HG02885 (cell line): ENCODE measurements around the gene STPG1.

ENCODE experiments used
- ATAC-seq: cut with Tn5 transposase; IDR thresholded peaks from one replicate; pipeline ENCODE4 v1.9.1; 2021; ENCODE audit warnings: mild to moderate bottlenecking; ENCODE audit not compliant: unreplicated experiment, poor library complexity

The STPG1 gene

GRCh38 chr1:24321697-24322469 is 91.7 kb downstream of the STPG1 start:
- peak; percentile 63 for ATAC-seq

GRCh38 chr1:24321126-24321525 is 92.5 kb downstream of the STPG1 start:
- ATAC-seq = no peak

- ATAC-seq = no peak
Measured at GRCh38 chr1:24319962-24320361, 93.6 kb downstream of the STPG1 start.

GRCh38 chr1:24319312-24319863 is 94.2 kb downstream of the STPG1 start, which contains the start of gene GRHL3:
TSS of gene GRHL3 (plus strand) at chr1:24319357. CDS start at chr1:24319552, 195 bp downstream.
- no peak for ATAC-seq

GRCh38 chr1:24318615-24319311 is 94.8 kb downstream of the STPG1 start:
- no peak for ATAC-seq

- no peak for ATAC-seq
Measured at GRCh38 chr1:24317956-24318614, 95.5 kb downstream of the STPG1 start.

- no peak for ATAC-seq
Measured at GRCh38 chr1:24317081-24317480, 96.5 kb downstream of the STPG1 start.

DNA sequence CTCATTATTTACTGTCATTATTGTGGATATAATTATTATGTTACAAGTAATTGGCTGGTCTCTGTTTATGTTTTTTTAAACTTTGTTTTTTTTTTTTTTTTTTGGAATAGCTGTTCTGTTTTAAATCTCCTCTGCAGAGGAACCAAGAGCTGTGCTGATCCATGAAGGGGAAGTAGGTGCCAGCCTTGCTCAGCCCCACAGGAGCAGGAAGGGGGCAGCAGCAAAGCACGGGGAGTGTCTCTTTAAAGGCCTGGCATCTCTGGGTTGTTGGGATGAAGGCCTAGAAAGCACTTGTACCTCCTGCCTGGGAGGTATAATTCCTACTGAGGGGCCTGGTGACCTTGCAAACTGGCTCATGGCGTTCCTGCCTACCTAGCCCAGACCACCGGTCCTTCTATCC is 96.9 kb downstream of the STPG1 start:
- ATAC-seq = no peak

DNA sequence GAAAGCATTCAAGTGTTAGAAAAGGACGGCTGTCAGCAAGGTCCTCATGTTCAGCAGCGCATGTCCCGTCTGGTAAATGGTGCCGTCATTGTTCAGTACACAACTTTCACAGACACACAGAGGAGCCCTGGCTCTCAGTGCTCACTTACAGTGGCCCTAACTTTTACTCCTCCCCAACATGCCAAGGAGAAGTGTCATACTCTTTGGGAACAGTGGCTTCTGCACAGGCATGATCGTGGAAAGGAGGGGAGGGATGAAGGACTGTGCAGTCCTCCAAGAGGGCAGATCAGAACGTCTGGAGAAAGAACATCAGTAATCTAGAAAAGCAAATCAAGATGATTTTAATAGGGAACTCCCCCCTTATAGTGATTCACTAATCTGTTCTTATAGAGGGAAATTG is 98.2 kb downstream of the STPG1 start:
- no peak for ATAC-seq

DNA sequence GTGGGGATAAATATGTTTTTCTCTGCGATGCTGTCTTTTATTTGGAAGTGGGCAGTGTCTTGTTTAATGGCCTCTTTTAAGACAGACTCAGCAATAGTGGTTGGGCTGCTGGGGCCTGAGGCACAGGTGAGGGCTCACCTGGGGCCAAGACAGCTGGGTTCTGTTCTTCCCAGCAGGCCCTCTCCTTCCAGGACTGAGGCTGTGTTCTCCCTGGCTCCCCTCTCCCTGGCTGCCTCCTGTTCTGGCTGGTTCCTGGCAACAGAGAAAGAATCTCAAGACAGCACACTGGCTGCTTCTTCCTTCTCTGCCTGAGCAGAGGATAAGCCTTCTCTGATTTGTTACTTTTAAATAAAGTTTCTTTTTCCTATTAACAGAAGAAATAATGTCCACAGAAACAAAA is 101.8 kb downstream of the STPG1 start:
- no peak for ATAC-seq

DNA sequence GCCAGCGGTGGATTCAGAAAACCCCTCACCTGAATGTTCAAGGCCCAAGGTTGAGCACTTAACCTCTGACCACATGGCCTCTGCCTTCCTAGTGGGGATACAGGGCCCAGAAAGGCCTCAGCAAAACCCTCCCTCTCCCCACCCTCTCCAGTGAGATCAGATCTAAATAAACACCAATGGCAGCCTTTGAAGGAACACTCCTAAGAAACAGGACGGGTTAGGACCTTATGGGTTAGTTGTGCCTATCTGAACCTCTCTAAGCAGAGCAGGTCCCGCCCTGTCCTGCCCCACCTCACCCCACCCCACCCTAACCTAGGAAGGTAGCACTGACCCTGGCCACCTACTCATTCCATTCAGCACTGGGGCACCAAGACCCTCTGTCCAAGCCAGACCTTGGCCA is 102.3 kb downstream of the STPG1 start:
- ATAC-seq = no peak

DNA sequence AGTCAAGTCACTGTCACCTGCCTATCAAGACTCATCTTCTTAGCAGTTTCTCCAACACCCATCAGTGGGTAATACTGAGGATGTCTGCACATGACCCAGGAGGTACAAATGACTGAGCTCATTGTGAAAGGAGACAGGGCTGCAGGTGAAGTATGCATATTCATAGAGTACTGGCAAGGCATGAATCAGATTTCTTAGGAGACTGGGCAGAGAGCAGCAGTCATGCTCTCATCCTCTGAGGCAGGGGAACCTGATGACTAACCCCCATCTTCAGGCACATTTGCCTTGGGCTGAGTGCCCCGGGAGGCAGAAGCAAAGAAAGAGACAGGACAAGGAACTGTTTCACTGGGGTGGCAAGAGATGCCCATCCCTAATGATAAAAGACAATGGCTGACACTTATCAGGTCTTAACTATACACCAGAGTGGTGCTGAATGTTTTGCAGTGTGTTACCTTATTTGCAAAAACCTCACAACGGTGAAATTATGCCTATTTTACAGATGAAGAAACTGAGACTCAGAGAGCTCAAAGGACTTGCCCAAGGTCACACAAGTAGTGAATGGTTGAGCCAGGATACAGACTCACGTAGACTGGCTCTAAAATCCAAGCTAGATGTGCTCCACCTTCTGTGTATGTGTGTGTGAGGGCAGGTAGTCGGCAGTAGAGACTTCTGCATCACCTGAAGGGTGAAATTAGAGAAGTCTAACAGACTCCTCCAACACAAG is 103.7 kb downstream of the STPG1 start:
- no peak for ATAC-seq

DNA sequence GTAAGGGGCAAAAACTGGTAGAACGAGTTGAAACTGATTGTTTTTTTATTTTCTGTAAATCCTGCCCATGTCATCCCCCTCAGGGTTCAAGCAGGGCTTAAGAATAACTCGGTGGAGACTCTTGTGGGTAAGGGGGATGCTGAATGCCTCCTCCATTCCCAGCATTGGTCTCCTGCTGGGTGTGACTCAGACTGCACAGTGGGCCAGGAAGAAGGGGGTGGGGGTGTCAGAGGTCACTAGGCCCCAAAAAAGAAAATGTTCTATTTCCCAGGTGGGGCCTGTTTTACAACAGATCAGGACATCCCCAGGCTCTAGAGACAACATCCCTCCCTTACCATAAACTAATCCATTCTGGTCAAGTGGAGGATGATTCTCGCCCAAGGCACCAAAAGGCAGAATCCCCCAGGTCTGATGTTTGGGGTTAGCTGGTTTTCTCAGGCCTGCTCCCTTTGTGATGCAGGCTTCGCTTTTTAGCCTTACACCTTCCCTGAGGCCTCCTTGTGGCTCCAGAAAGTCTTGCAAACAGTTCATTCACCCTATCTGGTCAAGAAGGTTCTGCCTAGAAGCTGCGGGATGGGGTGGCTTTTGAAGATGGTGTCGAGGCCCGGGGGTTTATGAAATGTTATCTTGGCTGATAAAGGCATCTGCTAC is 105.1 kb downstream of the STPG1 start:
- ATAC-seq = no peak
